K562 (cell line): ENCODE data around the gene GDAP1L1. TPM values are rescaled to one million over a fixed set of nuclear protein-coding genes. Genes with fewer than 3 reads are reported as not detected.

Source experiments
- ASH1L ChIP-seq: fragments of 450-650 bp; IDR thresholded peaks from 2 replicates; pipeline ENCODE4 v1.6.1; 2018; ENCODE audit warnings: borderline replicate concordance, mild to moderate bottlenecking, low read depth; ENCODE audit not compliant: partially characterized antibody
- ATF2 ChIP-seq: sonication (generic); formaldehyde crosslinking; IDR thresholded peaks from 2 replicates; pipeline ENCODE4 v1.8.1; 2022; ENCODE audit warnings: missing genetic modification reagents
- ATF3 ChIP-seq, 2 experiments: fragments of 450-650 bp in 1 of 2; sonication (generic) in 1 of 2; formaldehyde crosslinking in 1 of 2; IDR thresholded peaks in 1 of 2; conservative IDR thresholded peaks in 1 of 2; 2 replicates each; pipeline versions ENCODE4 v1.6.1 to v1.8.1; 2016 to 2023; ENCODE audit warnings: mild to moderate bottlenecking in 2 of 2, moderate library complexity in 2 of 2, inconsistent platforms in 1 of 2, missing genetic modification reagents in 1 of 2
- BRD4 ChIP-seq: fragments of 200-600 bp; sonication (generic); IDR thresholded peaks from 2 replicates; pipeline ENCODE4 v1.6.1; 2017; ENCODE audit warnings: inconsistent platforms
- C11orf30 ChIP-seq: fragments of 450-650 bp; IDR thresholded peaks from 2 replicates; pipeline ENCODE4 v1.6.1; 2016; ENCODE audit warnings: low read depth, mild to moderate bottlenecking
- CEBPB ChIP-seq: fragments of 450-650 bp; IDR thresholded peaks from 2 replicates; pipeline ENCODE4 v1.6.1; 2016; ENCODE audit warnings: missing genetic modification characterization, missing compliant biosample characterization
- ESRRA ChIP-seq: fragments of 450-650 bp; IDR thresholded peaks from 2 replicates; pipeline ENCODE4 v1.6.1; 2014; ENCODE audit warnings: low read depth, mild to moderate bottlenecking, moderate library complexity, borderline replicate concordance
- POLR2B ChIP-seq: fragments of 450-650 bp; IDR thresholded peaks from 2 replicates; pipeline ENCODE4 v1.6.1; 2018; ENCODE audit warnings: low read depth; ENCODE audit not compliant: partially characterized antibody
- RBBP5 ChIP-seq: fragments of 200-600 bp; sonication (generic); IDR thresholded peaks from 2 replicates; pipeline ENCODE4 v1.6.1; 2012; ENCODE audit warnings: borderline replicate concordance, mild to moderate bottlenecking, low read length, control low read depth, inconsistent platforms; ENCODE audit not compliant: insufficient read depth, poor library complexity, severe bottlenecking
- REST ChIP-seq, 2 experiments: fragments of 450-650 bp; formaldehyde crosslinking in 1 of 2; IDR thresholded peaks; 2 replicates each; pipeline versions ENCODE4 v1.4.0 to v1.6.1; 2014 to 2020; ENCODE audit warnings: mild to moderate bottlenecking in 2 of 2, borderline replicate concordance in 1 of 2, low read depth in 1 of 2
- SMARCB1 ChIP-seq: IDR thresholded peaks from 2 replicates; pipeline ENCODE4 v1.6.1; 2011; ENCODE audit warnings: improper control_type of control experiment, low read depth; ENCODE audit not compliant: insufficient read length
- SMARCC2 ChIP-seq: fragments of 450-650 bp; IDR thresholded peaks from 2 replicates; pipeline ENCODE4 v1.6.1; 2017; ENCODE audit warnings: antibody characterized with exemption, moderate library complexity, mild to moderate bottlenecking, low read depth
- TARDBP ChIP-seq: fragments of 450-650 bp; IDR thresholded peaks from 2 replicates; pipeline ENCODE4 v1.6.1; 2016
- ZNF124 ChIP-seq: sonication (generic); formaldehyde crosslinking; IDR thresholded peaks from 2 replicates; pipeline ENCODE4 v1.8.1; 2022; ENCODE audit warnings: missing genetic modification reagents
- ZNF143 ChIP-seq: sonication (generic); formaldehyde crosslinking; IDR thresholded peaks from 2 replicates; pipeline ENCODE4 v1.9.0; 2022; ENCODE audit warnings: mild to moderate bottlenecking, missing genetic modification reagents
- ZNF184 ChIP-seq: sonication (generic); formaldehyde crosslinking; IDR thresholded peaks from 2 replicates; pipeline ENCODE4 v1.5.0; 2020; ENCODE audit warnings: missing genetic modification reagents
- ZNF436 ChIP-seq: fragments of 250-450, 450-650 bp; sonication (Bioruptor Pico); formaldehyde crosslinking; IDR thresholded peaks from 2 replicates; pipeline ENCODE4 v1.7.0; 2020; ENCODE audit warnings: mild to moderate bottlenecking
- polyA plus RNA-seq, 8 experiments: library from polyadenylated mRNA; depleted of rRNA in 4 of 8; stranded (reverse) in 5 of 8; unstranded in 3 of 8; fragments of >200 nt; fragmentation: Nextera tagmentation in 2 of 8; fragmentation: Illumina TruSeq in 1 of 8; extraction: Ambion mirVana in 2 of 8; extraction: Trizol in 1 of 8; gene quantifications; 2 replicates each; pipeline versions ENCODE4 v1.2.1 to v1.2.3, GENCODE V29; 2011 to 2014; ENCODE audit warnings: inconsistent platforms in 1 of 8, missing spikeins in 1 of 8
- total RNA-seq, 7 experiments: library from RNA; depleted of rRNA in 6 of 7; stranded (reverse); fragments of >200 nt in 6 of 7; fragmentation: Illumina TruSeq in 2 of 7; extraction: Trizol in 2 of 7; gene quantifications; 2 replicates each; pipeline versions ENCODE4 v1.2.1 to v1.2.3, GENCODE V29; 2011 to 2021; ENCODE audit warnings: low replicate concordance in 1 of 7

The GDAP1L1 gene
- total and polyA plus RNA-seq, 9 of the 15 experiments (the other 6 are each of a cell fraction or from before 2014, with no cell fraction given): 0.06 to 0.40 (median 0.19) TPM; not detected in 5

DNA sequence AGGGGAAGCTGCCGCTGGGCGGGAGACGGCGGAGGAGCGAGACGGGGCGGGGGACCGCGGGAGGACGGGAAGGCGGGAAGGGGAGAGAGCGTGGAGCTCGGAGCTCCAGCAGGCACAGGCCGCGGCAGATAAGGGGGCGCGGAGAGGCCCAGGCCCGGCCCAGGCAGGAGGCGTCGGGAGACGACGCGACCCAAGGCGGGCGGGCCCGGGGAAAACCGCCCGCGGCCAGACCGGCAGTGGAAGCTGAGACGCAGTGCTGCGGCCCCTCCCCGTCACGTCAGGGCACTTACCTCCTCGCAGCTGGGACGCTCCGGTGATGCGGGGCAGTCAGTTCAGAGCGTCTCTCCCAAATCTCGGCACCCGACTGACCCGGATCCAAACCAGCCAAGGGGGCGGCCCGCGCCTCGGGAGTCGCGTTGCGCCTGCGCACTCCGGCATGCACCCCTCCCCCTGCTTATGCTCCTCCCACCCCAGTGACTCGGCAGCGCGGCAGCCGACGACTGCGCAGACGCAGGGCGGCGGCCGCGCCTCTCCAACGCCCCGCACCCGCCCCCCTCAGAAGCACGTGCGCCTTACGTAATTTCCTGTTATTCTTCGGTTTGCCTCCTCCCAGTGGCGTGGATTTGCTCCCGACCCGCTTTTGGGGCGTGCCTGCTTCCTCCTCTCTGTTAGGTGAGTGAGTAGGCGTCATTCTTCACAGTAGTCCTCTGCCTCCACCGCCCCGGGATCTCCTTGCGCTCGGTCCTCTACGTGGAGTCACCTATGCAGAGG is 36.5 kb upstream of the GDAP1L1 start, which contains the start of gene OSER1 (continued):
- TF ChIP-seq ATF3 (IDR thresholded peaks at IDR 0.05) (peak; percentile 76), ATF3 (CRISPR knock-in tag; conservative IDR thresholded peaks at IDR 0.05) (no peak), ZNF436 (CRISPR knock-in tag) (no peak), ASH1L (no peak), CEBPB (tag) (peak; percentile 33; the same call in 1 of the 2 replicates), SMARCB1 (no peak), RBBP5 (peak; percentile 88), REST (IDR thresholded peaks at IDR 0.05; ENCODE audit: borderline replicate concordance) (peak; percentile 95), REST (CRISPR knock-in tag; IDR thresholded peaks at IDR 0.05; ENCODE audit: low read depth) (no peak), ATF2 (peak; percentile 58; the same call in 1 of the 2 replicates), POLR2B (peak; percentile 79), C11orf30 (peak; percentile 76), SMARCC2 (no peak), ZNF143 (CRISPR knock-in tag) (no peak), TARDBP (peak; percentile 92), BRD4 (no peak), ESRRA (0 out of 2 replicates have a peak, but pooled peaks have one; percentile 12), ZNF184 (no peak), ZNF124 (no peak)
